Caco-2 (cell line): ENCODE data around the gene TMOD1. TPM values are rescaled to one million over a fixed set of nuclear protein-coding genes. Genes with fewer than 3 reads are reported as not detected.

ENCODE experiments used
- BruUV-seq: library from RNA; stranded (reverse); fragments of 400-500 nt; replicated peaks from 2 replicates; lab custom pipeline; 2021; lab: Mats Ljungman, UMichigan
- CTCF ChIA-PET: fragments of 300-600 bp; sonication (Branson Sonifier 250); formaldehyde crosslinking; loops from one replicate; lab custom pipeline; 2022; ENCODE audit warnings: antibody characterized with exemption; lab: Charles Lee
- POLR2A ChIA-PET: fragments of 300-600 bp; sonication (Branson Sonifier 250); formaldehyde crosslinking; loops from one replicate; lab custom pipeline; 2022; ENCODE audit warnings: antibody characterized with exemption; lab: Charles Lee
- DNase-seq, 2 experiments: peaks; one replicate each; pipeline versions ENCODE4 v3.0.0 to v3.0.0-alpha.2; 2020 to 2022
- H3K27me3 ChIP-seq: replicated peaks from 2 replicates; pipeline ENCODE4 v1.6.0; 2011; ENCODE audit warnings: low read length; ENCODE audit not compliant: control insufficient read depth, insufficient read depth
- H3K36me3 ChIP-seq: 2 replicates; pipeline ENCODE4 v1.5.1; 2011; ENCODE audit warnings: low read length; ENCODE audit not compliant: control insufficient read depth, insufficient read depth
- H3K4me1 ChIP-seq: fragments of 250-450 bp; sonication (Bioruptor Pico); 2 replicates; pipeline ENCODE4 v1.5.1; 2020; ENCODE audit warnings: mild to moderate bottlenecking
- H3K4me3 ChIP-seq: 2 replicates; pipeline ENCODE4 v1.5.1; 2011; ENCODE audit warnings: low read depth, mild to moderate bottlenecking, control low read depth, low read length
- H3K9me3 ChIP-seq: fragments of 250-450 bp; sonication (Bioruptor Pico); 2 replicates; pipeline ENCODE4 v1.5.1; 2020; ENCODE audit warnings: mild to moderate bottlenecking, moderate library complexity
- H3K27ac Mint-ChIP-seq: one replicate; pipeline ENCODE4 v1.8.0; 2022; ENCODE audit warnings: mixed read lengths; ENCODE audit not compliant: unreplicated experiment
- H3K27me3 Mint-ChIP-seq: one replicate; pipeline ENCODE4 v1.8.0; 2022; ENCODE audit warnings: mixed read lengths; ENCODE audit not compliant: insufficient read depth, unreplicated experiment
- H3K36me3 Mint-ChIP-seq: one replicate; pipeline ENCODE4 v1.8.0; 2022; ENCODE audit warnings: mild to moderate bottlenecking, mixed read lengths; ENCODE audit not compliant: insufficient read depth, unreplicated experiment
- H3K4me1 Mint-ChIP-seq: one replicate; pipeline ENCODE4 v1.8.0; 2022; ENCODE audit warnings: low read depth, mixed read lengths; ENCODE audit not compliant: unreplicated experiment
- H3K4me3 Mint-ChIP-seq: one replicate; pipeline ENCODE4 v1.8.0; 2022; ENCODE audit warnings: mild to moderate bottlenecking, moderate library complexity, mixed read lengths; ENCODE audit not compliant: unreplicated experiment
- H3K9me3 Mint-ChIP-seq: one replicate; pipeline ENCODE4 v1.8.0; 2022; ENCODE audit warnings: mixed read lengths; ENCODE audit not compliant: unreplicated experiment
- intact Hi-C: fragments of 100-400 bp; cut with micrococcal nuclease; formaldehyde crosslinking; loops from one replicate; pipeline ENCODE4 v1.10.0; 2022; ENCODE audit not compliant: unreplicated experiment
- total RNA-seq: library from RNA; stranded (reverse); gene quantifications from 2 replicates; pipeline ENCODE4 v1.2.3, GENCODE V29; 2022
- TF ChIP-seq, protein P1 (sequence below), 2 experiments: fragments of 200-600 bp in 1 of 2; IDR thresholded peaks; 1 replicate in 1 of 2; 2 replicates in 1 of 2; pipeline versions ENCODE4 v1.5.1 to v1.8.0; 2011 to 2022; ENCODE audit warnings: antibody characterized with exemption in 1 of 2, control low read depth in 1 of 2, inconsistent platforms in 1 of 2, low read depth in 1 of 2, low read length in 1 of 2, mild to moderate bottlenecking in 1 of 2, moderate library complexity in 1 of 2; ENCODE audit not compliant: insufficient read depth in 1 of 2, severe bottlenecking in 1 of 2, unreplicated experiment in 1 of 2

TMOD1 gene
- total RNA-seq, 1 experiment from 2014 or later = 1.1 TPM

DNA sequence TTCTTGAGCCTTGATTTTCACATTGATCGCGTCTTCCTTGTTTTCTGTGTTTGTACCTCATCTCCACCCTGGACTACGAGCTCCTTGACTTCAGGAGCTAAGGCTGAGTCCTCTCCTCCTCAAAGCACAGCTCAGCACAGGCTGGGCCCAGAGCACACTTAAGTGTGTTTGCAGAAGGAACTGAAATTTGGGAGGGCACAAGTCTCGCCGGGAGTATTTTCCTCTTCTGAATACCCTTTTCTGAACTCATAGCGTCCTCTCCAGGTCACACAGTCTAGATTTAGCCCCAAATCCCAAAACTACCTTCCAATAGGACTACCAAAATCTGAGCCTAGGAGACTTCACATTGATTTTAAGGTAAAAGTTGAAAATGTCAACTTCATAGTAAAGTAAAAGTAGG, 90.1 kb downstream of the TMOD1 start:
- peaks cover 6% of the 10 kb centered on the region for H3K4me1 Mint-ChIP-seq
- Histone ChIP-seq H3K27me3 (no peaks in the 10 kb centered on the region), H3K4me1 (0 out of 2 replicates have a peak, but pooled peaks cover 5% of the 10 kb centered on the region), H3K9me3 (no peaks in the 10 kb centered on the region; the same call in 1 of the 2 replicates), H3K4me3 (no peak overlapping the region), H3K36me3 (no peaks in the 10 kb centered on the region)
- peaks cover 10% of the 10 kb centered on the region for H3K9me3 Mint-ChIP-seq
- intact Hi-C loops = loop anchor here (10.0 kb wide), 1 partner anchor 87 kb away; the partner anchor contains the start of gene TMOD1
- no peaks in the 10 kb centered on the region for H3K36me3 Mint-ChIP-seq
- DNase-seq = no peak
- ChIA-PET CTCF (no interaction called here), POLR2A (no interaction called here)
- H3K27me3 Mint-ChIP-seq = no peaks in the 10 kb centered on the region
- H3K27ac Mint-ChIP-seq = no peak overlapping the region
- no TSS peak for BruUV-seq
- TF ChIP-seq, protein P1, sequence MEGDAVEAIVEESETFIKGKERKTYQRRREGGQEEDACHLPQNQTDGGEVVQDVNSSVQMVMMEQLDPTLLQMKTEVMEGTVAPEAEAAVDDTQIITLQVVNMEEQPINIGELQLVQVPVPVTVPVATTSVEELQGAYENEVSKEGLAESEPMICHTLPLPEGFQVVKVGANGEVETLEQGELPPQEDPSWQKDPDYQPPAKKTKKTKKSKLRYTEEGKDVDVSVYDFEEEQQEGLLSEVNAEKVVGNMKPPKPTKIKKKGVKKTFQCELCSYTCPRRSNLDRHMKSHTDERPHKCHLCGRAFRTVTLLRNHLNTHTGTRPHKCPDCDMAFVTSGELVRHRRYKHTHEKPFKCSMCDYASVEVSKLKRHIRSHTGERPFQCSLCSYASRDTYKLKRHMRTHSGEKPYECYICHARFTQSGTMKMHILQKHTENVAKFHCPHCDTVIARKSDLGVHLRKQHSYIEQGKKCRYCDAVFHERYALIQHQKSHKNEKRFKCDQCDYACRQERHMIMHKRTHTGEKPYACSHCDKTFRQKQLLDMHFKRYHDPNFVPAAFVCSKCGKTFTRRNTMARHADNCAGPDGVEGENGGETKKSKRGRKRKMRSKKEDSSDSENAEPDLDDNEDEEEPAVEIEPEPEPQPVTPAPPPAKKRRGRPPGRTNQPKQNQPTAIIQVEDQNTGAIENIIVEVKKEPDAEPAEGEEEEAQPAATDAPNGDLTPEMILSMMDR (IDR thresholded peaks at IDR 0.05; ENCODE audit: insufficient read depth in 1 of 2, low read depth in 1 of 2, low read length in 1 of 2, severe bottlenecking in 1 of 2, unreplicated experiment in 1 of 2) = no peak
- no peak overlapping the region for H3K4me3 Mint-ChIP-seq

DNA sequence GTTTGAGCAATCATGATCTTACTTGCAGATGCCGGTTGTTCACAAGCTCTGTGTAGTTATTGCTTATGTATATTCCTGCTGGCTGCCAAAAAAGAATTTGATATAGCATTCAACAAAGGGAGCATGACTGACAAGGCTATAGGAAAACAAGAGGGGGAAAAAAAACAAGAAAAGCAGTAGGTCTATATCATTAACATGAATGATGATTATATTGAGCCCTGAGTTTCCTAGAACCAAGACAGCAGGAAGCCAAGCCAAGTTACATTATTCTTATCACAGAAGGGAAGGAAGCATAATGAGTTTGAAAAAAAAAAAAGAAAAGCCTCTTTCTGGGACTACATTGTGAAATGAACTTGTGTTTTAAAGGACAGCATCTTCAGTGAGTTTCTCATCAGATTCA, 90.7 kb downstream of the TMOD1 start:
- H3K4me3 ChIP-seq = no peak overlapping the region
- H3K36me3 ChIP-seq = no peaks in the 10 kb centered on the region
- no TSS peak for BruUV-seq
- 0 out of 2 replicates have a peak, but pooled peaks cover under 1% of the 10 kb centered on the region for H3K4me1 ChIP-seq
- no peak overlapping the region for H3K4me3 Mint-ChIP-seq
- H3K9me3 Mint-ChIP-seq = peaks cover 9% of the 10 kb centered on the region
- intact Hi-C loops = loop anchor here (10.0 kb wide), 1 partner anchor 87 kb away; the partner anchor contains the start of gene TMOD1
- no peak for DNase-seq
- H3K4me1 Mint-ChIP-seq = peaks cover 6% of the 10 kb centered on the region
- ChIA-PET CTCF (no interaction called here), POLR2A (no interaction called here)
- no peak overlapping the region for H3K27ac Mint-ChIP-seq
- no peaks in the 10 kb centered on the region; the same call in 1 of the 2 replicates for H3K9me3 ChIP-seq
- H3K27me3 Mint-ChIP-seq = no peaks in the 10 kb centered on the region
- TF ChIP-seq, protein P1 (IDR thresholded peaks at IDR 0.05; ENCODE audit: insufficient read depth in 1 of 2, low read depth in 1 of 2, low read length in 1 of 2, severe bottlenecking in 1 of 2, unreplicated experiment in 1 of 2) = no peak
- no peaks in the 10 kb centered on the region for H3K27me3 ChIP-seq
- H3K36me3 Mint-ChIP-seq = no peaks in the 10 kb centered on the region

DNA sequence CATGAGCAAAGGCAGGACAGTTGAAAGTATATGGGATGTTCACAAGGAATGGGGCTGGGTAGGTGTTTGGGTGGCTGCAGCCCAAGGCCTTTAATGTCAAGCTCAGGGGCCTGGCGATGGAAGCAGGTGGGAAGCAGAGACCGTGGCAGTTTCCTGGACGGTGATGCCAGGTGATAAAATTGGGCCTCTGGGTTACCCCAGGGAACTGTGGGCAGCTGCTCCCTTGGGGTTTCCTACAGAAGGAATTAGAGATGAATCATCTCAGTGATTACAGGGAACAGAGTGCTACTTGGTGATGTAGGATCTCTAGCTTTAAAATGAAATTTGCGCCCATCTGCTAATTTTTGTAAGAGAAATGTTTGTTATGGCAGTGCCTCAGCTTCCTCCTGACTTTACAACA, 92.5 kb downstream of the TMOD1 start:
- H3K27me3 Mint-ChIP-seq = no peaks in the 10 kb centered on the region
- Histone ChIP-seq H3K4me3 (no peak overlapping the region), H3K9me3 (no peaks in the 10 kb centered on the region), H3K36me3 (no peaks in the 10 kb centered on the region), H3K27me3 (no peaks in the 10 kb centered on the region), H3K4me1 (0 out of 2 replicates have a peak, but pooled peaks cover 3% of the 10 kb centered on the region)
- no peaks in the 10 kb centered on the region for H3K9me3 Mint-ChIP-seq
- ChIA-PET POLR2A (no interaction called here), CTCF (no interaction called here)
- TF ChIP-seq, protein P1 (IDR thresholded peaks at IDR 0.05; ENCODE audit: insufficient read depth in 1 of 2, low read depth in 1 of 2, low read length in 1 of 2, severe bottlenecking in 1 of 2, unreplicated experiment in 1 of 2) = no peak
- peaks cover 5% of the 10 kb centered on the region for H3K4me1 Mint-ChIP-seq
- H3K4me3 Mint-ChIP-seq = no peak overlapping the region
- BruUV-seq = no TSS peak
- H3K36me3 Mint-ChIP-seq = no peaks in the 10 kb centered on the region
- no peak for DNase-seq
- no peak overlapping the region for H3K27ac Mint-ChIP-seq
- intact Hi-C loops = loop anchor here (10.0 kb wide), 1 partner anchor 89 kb away; the partner anchor contains the start of gene TMOD1
